Heart left ventricle (tissue), 13 donors: ENCODE measurements around the gene IRF1.

Experiments
- POLR2A ChIP-seq, 2 donors: fragments of 450-650 bp; IDR thresholded peaks; one replicate each; pipeline ENCODE4 v1.6.1; 2017; ENCODE audit warnings: antibody characterized with exemption in 2 of 2, mild to moderate bottlenecking in 2 of 2, moderate library complexity in 2 of 2
- TF ChIP-seq, protein P1 (sequence below), 12 donors: fragments of 200-600 bp; sonication (generic) in 4 of 12; IDR thresholded peaks; one replicate each; pipeline versions ENCODE4 v1.5.0 to v1.8.0; 2018 to 2022; ENCODE audit warnings: antibody characterized with exemption in 12 of 12, mild to moderate bottlenecking in 5 of 12
- donor health status: ischemic (EF 13 %, LVEDD 7.1; RV severe dilation, severe dysfunction).
- donor health status: DM: no; HTN: yes; CAD: no.
- donor health status: DM: no; HTN: no; CAD: no.
- donor health status: ischemic (EF 25% LVEDD 6.9; RV normal size, moderate dysfunction).
- donor health status: ischemic (EF 25% LVEDD 5.7; RV mildly dilated, moderate dysfunction).
- donor health status: ischemic (EF 35%, LVEDD 5.7; RV mildly dilated, moderate dysfunction).
- donor health status: nonischemic (EF 11% LVEDD 7.7; RV severe dilation, severe dysfunction).
- donor health status: DM: yes; HTN: yes; CAD: no.
- donor health status: PGD.
- donor health status: ischemic (EF 29% LVEDD 5.4; RV normal size, mild dysfunction).
- donor health status: nonischemic (EF 23%, LVEDD 6.1; RV moderate dilation, normal function).

DNA sequence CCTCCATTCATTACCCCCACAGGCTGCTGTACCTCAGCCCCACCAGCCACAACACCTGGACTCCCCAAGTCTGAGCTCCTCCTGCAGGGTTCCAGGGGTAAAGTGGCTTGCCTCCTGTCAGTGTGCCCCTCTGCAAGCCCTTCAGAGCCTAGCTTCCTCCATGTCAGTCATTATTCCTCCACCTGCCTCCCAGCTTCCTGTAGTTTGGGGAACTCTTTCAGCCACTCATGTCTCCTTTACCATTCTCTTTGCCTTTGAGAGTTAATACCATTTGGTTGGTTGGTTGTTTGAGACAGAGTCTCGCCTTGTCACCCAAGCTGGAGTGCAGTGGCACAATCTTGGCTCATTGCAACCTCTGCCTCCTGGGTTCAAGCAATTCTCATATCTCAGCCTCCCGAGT, 36.2 kb downstream of the IRF1 start:
- TF ChIP-seq, protein P1, sequence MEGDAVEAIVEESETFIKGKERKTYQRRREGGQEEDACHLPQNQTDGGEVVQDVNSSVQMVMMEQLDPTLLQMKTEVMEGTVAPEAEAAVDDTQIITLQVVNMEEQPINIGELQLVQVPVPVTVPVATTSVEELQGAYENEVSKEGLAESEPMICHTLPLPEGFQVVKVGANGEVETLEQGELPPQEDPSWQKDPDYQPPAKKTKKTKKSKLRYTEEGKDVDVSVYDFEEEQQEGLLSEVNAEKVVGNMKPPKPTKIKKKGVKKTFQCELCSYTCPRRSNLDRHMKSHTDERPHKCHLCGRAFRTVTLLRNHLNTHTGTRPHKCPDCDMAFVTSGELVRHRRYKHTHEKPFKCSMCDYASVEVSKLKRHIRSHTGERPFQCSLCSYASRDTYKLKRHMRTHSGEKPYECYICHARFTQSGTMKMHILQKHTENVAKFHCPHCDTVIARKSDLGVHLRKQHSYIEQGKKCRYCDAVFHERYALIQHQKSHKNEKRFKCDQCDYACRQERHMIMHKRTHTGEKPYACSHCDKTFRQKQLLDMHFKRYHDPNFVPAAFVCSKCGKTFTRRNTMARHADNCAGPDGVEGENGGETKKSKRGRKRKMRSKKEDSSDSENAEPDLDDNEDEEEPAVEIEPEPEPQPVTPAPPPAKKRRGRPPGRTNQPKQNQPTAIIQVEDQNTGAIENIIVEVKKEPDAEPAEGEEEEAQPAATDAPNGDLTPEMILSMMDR (IDR thresholded peaks at IDR 0.05): no peak
- TF ChIP-seq POLR2A (IDR thresholded peaks at IDR 0.05): no peak
